ENCODE results near the gene OR2S2.

DNA sequence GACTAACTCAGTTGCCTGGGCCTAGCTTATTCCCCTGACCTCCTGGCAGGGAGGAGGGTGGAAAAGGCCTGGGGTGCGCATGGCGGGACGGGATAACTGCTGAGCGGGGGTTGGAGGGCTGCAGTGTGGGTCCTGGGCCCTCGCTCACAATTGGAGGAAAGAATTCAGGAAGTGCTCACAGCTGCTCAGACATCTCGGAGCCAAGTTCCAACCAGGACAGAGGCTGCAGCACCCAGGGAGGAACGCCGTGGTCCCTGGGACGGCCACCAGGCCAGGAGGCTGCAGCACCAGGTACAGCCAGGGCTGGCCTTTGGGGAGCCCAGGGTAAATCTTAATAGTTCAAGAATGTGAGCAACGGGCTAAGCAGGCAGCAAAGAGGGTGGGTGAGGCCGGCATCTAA is 48.7 kb downstream of the OR2S2 start, which contains the start of gene SPAAR:
- TF ChIP-seq POLR2AphosphoS5 (IDR thresholded peaks at IDR 0.05; ENCODE audit: borderline replicate concordance, low read depth, low read length) (no peak), EZH2 (IDR thresholded peaks at IDR 0.05) (no peak), FOXP2 (optimal IDR thresholded peaks at IDR 0.05; ENCODE audit: control extremely low read depth, extremely low read length, insufficient read depth) (no peak)

All from SK-N-MC (cell line).